ENCODE data around the gene AK2.
"Not testable (repeated sequence)": the region's sequence is repeated elsewhere in the genome, so short reads cannot be mapped to it uniquely, and the experiment has no call there.

AK2 gene

GRCh38 chr1:32980080-32980479 is 56.6 kb downstream of the AK2 start:
- Histone ChIP-seq H2BK120ac (ENCODE audit: low read depth, low read length) (no peak overlapping the region), H3K4me2 (ENCODE audit: low read length) (no peak overlapping the region), H3K36me3 (ENCODE audit: control insufficient read depth, insufficient read depth, low read length) (no peaks in the 10 kb centered on the region), H3K23ac (ENCODE audit: low read length) (no peak overlapping the region), H3K9ac (ENCODE audit: low read length) (no peak overlapping the region), H2AK5ac (ENCODE audit: low read length) (no peak overlapping the region), H3K79me1 (ENCODE audit: low read length) (no peaks in the 10 kb centered on the region), H2BK15ac (replicated peaks; ENCODE audit: low read depth) (no peak overlapping the region), H3K18ac (ENCODE audit: low read length) (no peak overlapping the region), H3K56ac (ENCODE audit: low read length) (no peak overlapping the region), H3K4me3 (ENCODE audit: low read length) (no peak overlapping the region), H3K27me3 (ENCODE audit: insufficient read depth, low read length, poor library complexity) (no peaks in the 10 kb centered on the region), H4K5ac (ENCODE audit: low read length) (no peak overlapping the region), H3K79me2 (ENCODE audit: control insufficient read depth, insufficient read depth, low read length) (no peaks in the 10 kb centered on the region), H3K27ac (ENCODE audit: low read depth, low read length) (no peak overlapping the region), H4K8ac (ENCODE audit: low read depth, low read length) (no peak overlapping the region), H3K4ac (ENCODE audit: low read depth, low read length) (no peak overlapping the region), H2BK5ac (ENCODE audit: low read length) (no peak overlapping the region), H3K4me1 (ENCODE audit: control insufficient read depth, low read depth, low read length) (no peaks in the 10 kb centered on the region)
- no CpG with 5 or more reads among the region's 10 CpGs for WGBS (ENCODE audit: extremely low coverage, insufficient coverage, low lambda C conversion rate)
- no peak for DNase-seq

GRCh38 chr1:32978854-32979253 is 57.8 kb downstream of the AK2 start:
- no peak overlapping the region for H2AK5ac ChIP-seq (ENCODE audit: low read length)
- no peak overlapping the region for H2BK120ac ChIP-seq (ENCODE audit: low read depth, low read length)
- no peak overlapping the region for H3K27ac ChIP-seq (ENCODE audit: low read depth, low read length)
- H3K23ac ChIP-seq (ENCODE audit: low read length): no peak overlapping the region
- H3K4me3 ChIP-seq (ENCODE audit: low read length): no peak overlapping the region
- no peak for DNase-seq
- no peaks in the 10 kb centered on the region for H3K27me3 ChIP-seq (ENCODE audit: insufficient read depth, low read length, poor library complexity)
- H3K4ac ChIP-seq (ENCODE audit: low read depth, low read length): no peak overlapping the region
- no peak overlapping the region for H3K9ac ChIP-seq (ENCODE audit: low read length)
- no peak overlapping the region for H4K8ac ChIP-seq (ENCODE audit: low read depth, low read length)
- no peak overlapping the region for H3K56ac ChIP-seq (ENCODE audit: low read length)
- no peak overlapping the region for H2BK5ac ChIP-seq (ENCODE audit: low read length)
- no peak overlapping the region for H4K5ac ChIP-seq (ENCODE audit: low read length)
- no peak overlapping the region for H3K18ac ChIP-seq (ENCODE audit: low read length)
- H3K79me1 ChIP-seq (ENCODE audit: low read length): no peaks in the 10 kb centered on the region
- no peak overlapping the region for H3K4me2 ChIP-seq (ENCODE audit: low read length)
- no peaks in the 10 kb centered on the region for H3K36me3 ChIP-seq (ENCODE audit: control insufficient read depth, insufficient read depth, low read length)
- no peaks in the 10 kb centered on the region for H3K4me1 ChIP-seq (ENCODE audit: control insufficient read depth, low read depth, low read length)
- no peaks in the 10 kb centered on the region for H3K79me2 ChIP-seq (ENCODE audit: control insufficient read depth, insufficient read depth, low read length)
- no peak overlapping the region for H2BK15ac ChIP-seq (replicated peaks; ENCODE audit: low read depth)
- no CpG with 5 or more reads among the region's 4 CpGs for WGBS (ENCODE audit: extremely low coverage, insufficient coverage, low lambda C conversion rate)

- H2AK5ac ChIP-seq (ENCODE audit: low read length): no peak overlapping the region
- no peak overlapping the region for H3K23ac ChIP-seq (ENCODE audit: low read length)
- no peak overlapping the region for H3K4ac ChIP-seq (ENCODE audit: low read depth, low read length)
- H4K8ac ChIP-seq (ENCODE audit: low read depth, low read length): no peak overlapping the region
- no peaks in the 10 kb centered on the region for H3K79me2 ChIP-seq (ENCODE audit: control insufficient read depth, insufficient read depth, low read length)
- no peaks in the 10 kb centered on the region for H3K27me3 ChIP-seq (ENCODE audit: insufficient read depth, low read length, poor library complexity)
- WGBS (ENCODE audit: extremely low coverage, insufficient coverage, low lambda C conversion rate): no CpG with 5 or more reads among the region's 4 CpGs
- H3K79me1 ChIP-seq (ENCODE audit: low read length): no peaks in the 10 kb centered on the region
- no peak overlapping the region for H2BK120ac ChIP-seq (ENCODE audit: low read depth, low read length)
- H3K36me3 ChIP-seq (ENCODE audit: control insufficient read depth, insufficient read depth, low read length): no peaks in the 10 kb centered on the region
- DNase-seq: no peak
- no peaks in the 10 kb centered on the region for H3K4me1 ChIP-seq (ENCODE audit: control insufficient read depth, low read depth, low read length)
- H3K18ac ChIP-seq (ENCODE audit: low read length): no peak overlapping the region
- no peak overlapping the region for H3K4me2 ChIP-seq (ENCODE audit: low read length)
- H3K9ac ChIP-seq (ENCODE audit: low read length): no peak overlapping the region
- no peak overlapping the region for H2BK5ac ChIP-seq (ENCODE audit: low read length)
- H2BK15ac ChIP-seq (replicated peaks; ENCODE audit: low read depth): no peak overlapping the region
- H3K56ac ChIP-seq (ENCODE audit: low read length): no peak overlapping the region
- H4K5ac ChIP-seq (ENCODE audit: low read length): no peak overlapping the region
- no peak overlapping the region for H3K4me3 ChIP-seq (ENCODE audit: low read length)
- H3K27ac ChIP-seq (ENCODE audit: low read depth, low read length): no peak overlapping the region
Measured at GRCh38 chr1:32977546-32978087, 59.1 kb downstream of the AK2 start.

- not testable (repeated sequence) for H3K9ac ChIP-seq (ENCODE audit: low read length); H3K4me3 ChIP-seq (ENCODE audit: low read length); H3K4me2 ChIP-seq (ENCODE audit: low read length); H4K5ac ChIP-seq (ENCODE audit: low read length); H2BK5ac ChIP-seq (ENCODE audit: low read length); H3K79me1 ChIP-seq (ENCODE audit: low read length); H3K4ac ChIP-seq (ENCODE audit: low read depth, low read length); H3K56ac ChIP-seq (ENCODE audit: low read length); H3K27me3 ChIP-seq (ENCODE audit: insufficient read depth, low read length, poor library complexity); H2AK5ac ChIP-seq (ENCODE audit: low read length); DNase-seq; H3K18ac ChIP-seq (ENCODE audit: low read length); H2BK120ac ChIP-seq (ENCODE audit: low read depth, low read length); H3K36me3 ChIP-seq (ENCODE audit: control insufficient read depth, insufficient read depth, low read length); H3K4me1 ChIP-seq (ENCODE audit: control insufficient read depth, low read depth, low read length); H2BK15ac ChIP-seq (replicated peaks; ENCODE audit: low read depth); H4K8ac ChIP-seq (ENCODE audit: low read depth, low read length); H3K27ac ChIP-seq (ENCODE audit: low read depth, low read length); H3K79me2 ChIP-seq (ENCODE audit: control insufficient read depth, insufficient read depth, low read length); H3K23ac ChIP-seq (ENCODE audit: low read length)
- no CpG with 5 or more reads among the region's 30 CpGs for WGBS (ENCODE audit: extremely low coverage, insufficient coverage, low lambda C conversion rate)
Measured at GRCh38 chr1:32975055-32975454, 61.6 kb downstream of the AK2 start.

- H2BK15ac ChIP-seq (replicated peaks; ENCODE audit: low read depth); H4K8ac ChIP-seq (ENCODE audit: low read depth, low read length); H3K4ac ChIP-seq (ENCODE audit: low read depth, low read length); H2BK5ac ChIP-seq (ENCODE audit: low read length); H3K4me2 ChIP-seq (ENCODE audit: low read length); H2BK120ac ChIP-seq (ENCODE audit: low read depth, low read length); H3K27ac ChIP-seq (ENCODE audit: low read depth, low read length); H4K5ac ChIP-seq (ENCODE audit: low read length); H3K18ac ChIP-seq (ENCODE audit: low read length); H3K79me2 ChIP-seq (ENCODE audit: control insufficient read depth, insufficient read depth, low read length); H3K79me1 ChIP-seq (ENCODE audit: low read length); H3K4me1 ChIP-seq (ENCODE audit: control insufficient read depth, low read depth, low read length); H3K56ac ChIP-seq (ENCODE audit: low read length); H3K9ac ChIP-seq (ENCODE audit: low read length); H3K36me3 ChIP-seq (ENCODE audit: control insufficient read depth, insufficient read depth, low read length); H3K27me3 ChIP-seq (ENCODE audit: insufficient read depth, low read length, poor library complexity); H3K23ac ChIP-seq (ENCODE audit: low read length); H3K4me3 ChIP-seq (ENCODE audit: low read length); H2AK5ac ChIP-seq (ENCODE audit: low read length); DNase-seq: not testable (repeated sequence)
- no CpG with 5 or more reads among the region's 6 CpGs for WGBS (ENCODE audit: extremely low coverage, insufficient coverage, low lambda C conversion rate)
Measured at GRCh38 chr1:32973458-32973857, 63.2 kb downstream of the AK2 start.

- H2BK15ac ChIP-seq (replicated peaks; ENCODE audit: low read depth): no peak overlapping the region
- no peak overlapping the region for H4K5ac ChIP-seq (ENCODE audit: low read length)
- H3K4me1 ChIP-seq (ENCODE audit: control insufficient read depth, low read depth, low read length): no peaks in the 10 kb centered on the region
- no peak overlapping the region for H2BK120ac ChIP-seq (ENCODE audit: low read depth, low read length)
- peak overlapping the region; percentile 62 for H3K4me2 ChIP-seq (ENCODE audit: low read length)
- H3K79me2 ChIP-seq (ENCODE audit: control insufficient read depth, insufficient read depth, low read length): no peaks in the 10 kb centered on the region
- no peaks in the 10 kb centered on the region for H3K79me1 ChIP-seq (ENCODE audit: low read length)
- peak; percentile 80 for DNase-seq
- H3K9ac ChIP-seq (ENCODE audit: low read length): peak overlapping the region; percentile 74
- H3K23ac ChIP-seq (ENCODE audit: low read length): no peak overlapping the region
- peaks cover 8% of the 10 kb centered on the region for H3K27me3 ChIP-seq (ENCODE audit: insufficient read depth, low read length, poor library complexity)
- H3K4me3 ChIP-seq (ENCODE audit: low read length): peak overlapping the region; percentile 20
- H3K18ac ChIP-seq (ENCODE audit: low read length): no peak overlapping the region
- peak overlapping the region; percentile 86 for H3K56ac ChIP-seq (ENCODE audit: low read length)
- no peak overlapping the region for H4K8ac ChIP-seq (ENCODE audit: low read depth, low read length)
- no peak overlapping the region for H3K27ac ChIP-seq (ENCODE audit: low read depth, low read length)
- WGBS (ENCODE audit: extremely low coverage, insufficient coverage, low lambda C conversion rate): no CpG with 5 or more reads among the region's 58 CpGs
- no peaks in the 10 kb centered on the region for H3K36me3 ChIP-seq (ENCODE audit: control insufficient read depth, insufficient read depth, low read length)
- no peak overlapping the region for H2AK5ac ChIP-seq (ENCODE audit: low read length)
- no peak overlapping the region for H2BK5ac ChIP-seq (ENCODE audit: low read length)
- H3K4ac ChIP-seq (ENCODE audit: low read depth, low read length): no peak overlapping the region
Measured at GRCh38 chr1:32972814-32973428, 63.8 kb downstream of the AK2 start.

Measured in mesendoderm (in vitro differentiated cells).